Subcutaneous adipose tissue (tissue), 4 donors: ENCODE measurements around the gene ANO8. TPM values are rescaled to one million over a fixed set of nuclear protein-coding genes. Genes with fewer than 3 reads are reported as not detected.

Source experiments
- CTCF ChIP-seq: fragments of 450-650 bp; IDR thresholded peaks from one replicate; pipeline ENCODE4 v1.5.1; 2016; ENCODE audit warnings: low read depth, mild to moderate bottlenecking, control low read depth, antibody characterized with exemption, moderate library complexity
- total RNA-seq, 4 donors: library from RNA; depleted of rRNA; stranded (reverse); fragments of >200 nt; gene quantifications; one replicate each; pipeline ENCODE4 v1.1.0, GENCODE V29; 2016

The ANO8 gene
- total RNA-seq, 4 donors from 2014 or later: 5.4 to 30.3 (median 7.5) TPM

GRCh38 chr19:17340871-17341357, 6.3 kb upstream of the ANO8 start:
- TF ChIP-seq CTCF: no peak

DNA sequence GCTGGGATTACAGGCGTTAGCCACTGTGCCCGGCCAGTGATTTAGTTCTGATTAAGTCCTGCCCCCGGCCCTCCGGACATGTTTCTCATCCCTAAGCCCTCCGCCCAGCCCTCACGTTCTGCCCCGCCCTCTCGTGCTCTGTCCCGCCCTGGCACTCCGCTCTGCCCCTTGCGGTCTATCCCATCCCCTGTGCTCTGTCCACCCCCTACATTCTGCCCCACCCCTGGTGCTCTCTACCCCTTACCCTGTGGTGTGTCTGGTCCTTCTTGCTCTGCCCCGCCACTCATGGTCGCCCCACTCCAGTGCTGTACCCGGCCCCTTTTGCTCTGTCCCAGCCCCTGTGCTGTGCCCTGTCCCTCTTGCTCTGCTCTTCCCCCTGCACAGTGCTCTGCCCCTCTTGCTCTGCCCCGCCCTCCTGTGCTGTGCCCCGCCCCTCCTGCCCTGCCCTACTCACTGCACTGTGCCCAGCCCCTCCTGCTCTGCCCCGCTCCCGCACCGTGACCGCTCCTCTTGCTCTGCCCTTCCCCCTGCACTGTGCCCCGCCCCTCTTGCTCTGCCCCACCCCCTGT, 5.7 kb upstream of the ANO8 start:
- TF ChIP-seq CTCF: no peak

DNA sequence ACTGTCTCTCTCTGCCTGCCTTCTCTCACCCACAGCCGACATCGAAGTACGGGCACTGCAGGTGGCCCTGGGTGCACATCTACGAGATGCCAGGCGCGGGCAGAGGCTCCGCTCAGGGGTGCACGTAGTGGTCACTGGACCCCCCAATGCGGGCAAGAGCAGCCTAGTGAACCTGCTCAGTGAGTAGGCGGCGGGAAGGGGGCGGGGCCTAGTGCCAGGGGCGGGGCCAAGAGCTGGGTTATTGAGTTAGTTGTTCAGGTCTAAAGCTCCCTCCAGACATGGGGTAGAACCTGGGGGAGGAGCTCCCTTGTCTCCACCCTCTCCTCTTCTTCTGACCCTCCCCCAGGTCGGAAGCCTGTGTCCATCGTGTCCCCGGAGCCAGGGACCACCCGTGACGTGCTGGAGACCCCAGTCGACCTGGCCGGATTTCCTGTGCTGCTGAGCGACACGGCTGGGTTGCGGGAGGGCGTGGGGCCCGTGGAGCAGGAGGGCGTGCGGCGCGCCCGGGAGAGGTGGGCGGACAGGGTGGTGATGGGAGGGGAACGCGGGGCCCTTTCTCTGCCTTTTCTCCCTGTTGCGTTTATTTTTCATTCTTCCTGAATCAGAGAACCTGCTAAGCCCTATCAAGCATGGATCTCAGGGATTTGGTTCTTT, 4.6 kb upstream of the ANO8 start:
- no peak for TF ChIP-seq CTCF

DNA sequence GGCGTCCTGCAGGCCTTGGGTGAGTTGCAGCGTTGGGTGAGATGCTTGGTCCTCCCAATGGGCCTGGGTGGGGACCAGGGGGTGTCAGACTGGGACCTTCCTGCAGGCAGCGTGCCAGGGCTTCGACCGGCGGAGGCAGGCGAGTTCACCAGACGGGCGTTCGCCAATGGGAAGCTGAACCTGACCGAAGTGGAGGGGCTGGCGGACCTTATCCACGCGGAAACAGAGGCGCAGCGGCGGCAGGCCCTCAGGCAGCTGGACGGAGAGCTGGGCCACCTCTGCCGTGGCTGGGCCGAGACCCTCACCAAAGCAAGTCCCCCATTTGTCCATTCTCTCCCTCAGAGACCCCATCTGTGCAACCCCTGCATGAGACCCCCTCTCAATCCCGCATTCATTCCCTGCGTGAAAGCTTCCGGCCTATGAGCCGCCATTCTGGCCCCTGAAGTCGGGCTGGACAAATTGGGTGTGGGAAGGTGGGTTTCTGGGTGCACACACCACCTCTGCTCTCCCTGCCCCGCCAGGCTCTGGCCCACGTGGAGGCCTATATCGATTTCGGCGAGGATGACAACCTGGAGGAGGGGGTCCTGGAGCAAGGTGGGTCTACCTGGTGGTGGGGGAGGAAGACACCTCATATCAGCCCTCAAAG, 3.9 kb upstream of the ANO8 start:
- no peak for TF ChIP-seq CTCF

DNA sequence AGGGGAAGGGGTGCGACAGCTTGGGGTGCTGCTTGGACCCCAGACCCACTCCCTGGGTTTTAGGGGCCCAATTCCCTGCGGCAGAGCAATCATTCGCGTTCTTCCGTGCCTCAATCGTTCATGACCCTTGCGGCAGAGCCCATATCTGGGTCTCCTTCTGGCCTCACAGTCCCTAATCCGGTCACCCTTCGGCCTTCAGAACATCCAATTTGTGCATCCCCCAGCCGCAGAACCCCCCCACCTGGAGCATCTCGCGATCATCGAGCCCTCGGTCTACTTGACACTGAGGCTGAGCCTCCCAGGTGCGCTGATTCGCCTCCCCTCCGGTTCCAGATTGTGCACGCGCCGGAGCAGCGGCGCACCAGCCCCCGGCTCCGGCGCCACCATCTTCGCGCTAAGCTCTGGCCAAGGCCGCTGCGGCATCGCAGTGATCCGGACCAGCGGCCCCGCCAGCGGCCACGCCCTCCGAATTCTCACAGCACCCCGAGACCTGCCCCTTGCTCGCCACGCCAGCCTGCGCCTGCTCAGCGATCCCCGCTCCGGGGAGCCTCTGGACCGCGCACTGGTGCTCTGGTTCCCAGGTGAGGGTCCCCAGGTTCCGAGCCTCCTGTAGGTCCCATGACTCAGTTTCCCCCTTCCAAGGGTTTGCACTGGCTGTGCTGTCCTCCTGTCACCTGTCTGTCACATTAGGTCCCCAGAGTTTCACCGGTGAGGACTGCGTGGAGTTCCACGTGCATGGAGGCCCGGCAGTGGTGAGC, 3.2 kb upstream of the ANO8 start:
- TF ChIP-seq CTCF: no peak

GRCh38 chr19:17336872-17337674, 2.4 kb upstream of the ANO8 start, which contains the start of gene GTPBP3:
TSS of gene GTPBP3 (plus strand) at chr19:17337553. CDS start at chr19:17337612, 59 bp downstream.
- TF ChIP-seq CTCF: no peak
